Measurements from ENCODE around the gene GLP1R. TPM values are rescaled to one million over a fixed set of nuclear protein-coding genes. Genes with fewer than 3 reads are reported as not detected.

Gene GLP1R
- total RNA-seq, 1 experiment from 2014 or later, result not detected

DNA sequence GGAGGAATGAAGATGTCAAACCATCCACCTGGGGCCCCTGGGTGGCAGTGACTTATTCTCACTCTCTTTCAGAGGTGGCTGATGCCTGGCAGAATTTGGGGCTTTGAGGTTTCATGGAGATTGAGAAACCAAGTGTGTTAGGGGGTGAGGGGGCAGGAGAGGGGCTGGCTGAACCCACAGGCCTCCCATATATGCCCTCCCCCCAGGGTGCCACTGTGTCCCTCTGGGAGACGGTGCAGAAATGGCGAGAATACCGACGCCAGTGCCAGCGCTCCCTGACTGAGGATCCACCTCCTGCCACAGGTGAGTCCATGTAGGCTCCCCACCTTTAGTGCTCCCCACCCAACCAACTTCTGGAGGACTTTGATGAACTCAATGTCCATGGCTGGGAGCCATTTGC, 7.6 kb downstream of the GLP1R start:
- Histone ChIP-seq H3K27me3 (ENCODE audit: insufficient read depth, low read length) (peaks cover 27% of the 10 kb centered on the region), H2AFZ (ENCODE audit: low read depth, low read length, poor library complexity, severe bottlenecking) (no peak overlapping the region), H3K4me1 (ENCODE audit: control insufficient read depth in 1 of 2, insufficient read depth in 2 of 2, low read length in 2 of 2) (no peaks in the 10 kb centered on the region), H3K9me3 (ENCODE audit: control insufficient read depth in 1 of 2, insufficient read depth in 1 of 2, low read depth in 1 of 2, low read length in 2 of 2) (no peaks in the 10 kb centered on the region), H3K27ac (ENCODE audit: low read depth, low read length) (no peak overlapping the region), H3K4me2 (ENCODE audit: low read length) (no peak overlapping the region), H3K9me2 (ENCODE audit: insufficient read depth) (no peaks in the 10 kb centered on the region), H3K4me3 (replicated peaks in 1 of 2; ENCODE audit: low read depth in 1 of 2, low read length in 2 of 2) (no peak overlapping the region), H3K79me2 (ENCODE audit: insufficient read depth, low read length) (no peaks in the 10 kb centered on the region), H3K9ac (ENCODE audit: low read length) (no peak overlapping the region), H3K36me3 (ENCODE audit: control insufficient read depth in 1 of 2, insufficient read depth in 2 of 2, low read length in 2 of 2) (no peaks in the 10 kb centered on the region), H4K20me1 (ENCODE audit: insufficient read depth) (no peaks in the 10 kb centered on the region)
- no peak for TF ChIP-seq EGR1 (IDR thresholded peaks at IDR 0.05; ENCODE audit: low read depth)
- DNase-seq (ENCODE audit: low read depth, low spot score) (no peak), ATAC-seq (no peak)
- intact Hi-C loops (cut with micrococcal nuclease), result no loop called here
- POLR2A ChIA-PET, result no interaction called here
- CTCF ChIA-PET, result no interaction called here
- RAD21 ChIA-PET (ENCODE audit: low non-redundant PET in 1 of 2, low total read pairs in 2 of 2, uncharacterized antibody in 2 of 2, unreplicated experiment in 2 of 2), result no interaction called here
- BruUV-seq (replicated peaks), result no TSS peak

- POLR2A ChIA-PET, result no interaction called here
Measured at GRCh38 chr6:39056681-39057080, 8.1 kb downstream of the GLP1R start.

More at GRCh38 chr6:39056681-39057080, 8.1 kb downstream of the GLP1R start:
- Histone ChIP-seq H3K36me3 (ENCODE audit: control insufficient read depth in 1 of 2, insufficient read depth in 2 of 2, low read length in 2 of 2) (no peaks in the 10 kb centered on the region), H2AFZ (ENCODE audit: low read depth, low read length, poor library complexity, severe bottlenecking) (no peak overlapping the region), H3K4me3 (replicated peaks in 1 of 2; ENCODE audit: low read depth in 1 of 2, low read length in 2 of 2) (no peak overlapping the region), H3K9ac (ENCODE audit: low read length) (no peak overlapping the region), H3K9me2 (ENCODE audit: insufficient read depth) (no peaks in the 10 kb centered on the region), H3K79me2 (ENCODE audit: insufficient read depth, low read length) (no peaks in the 10 kb centered on the region), H3K9me3 (ENCODE audit: control insufficient read depth in 1 of 2, insufficient read depth in 1 of 2, low read depth in 1 of 2, low read length in 2 of 2) (no peaks in the 10 kb centered on the region), H3K27me3 (ENCODE audit: insufficient read depth, low read length) (peaks cover 27% of the 10 kb centered on the region), H3K4me2 (ENCODE audit: low read length) (no peak overlapping the region), H3K4me1 (ENCODE audit: control insufficient read depth in 1 of 2, insufficient read depth in 2 of 2, low read length in 2 of 2) (no peaks in the 10 kb centered on the region), H3K27ac (ENCODE audit: low read depth, low read length) (no peak overlapping the region), H4K20me1 (ENCODE audit: insufficient read depth) (no peaks in the 10 kb centered on the region)
- DNase-seq (ENCODE audit: low read depth, low spot score) (no peak), ATAC-seq (no peak)
- no TSS peak for BruUV-seq (replicated peaks)
- RAD21 ChIA-PET (ENCODE audit: low non-redundant PET in 1 of 2, low total read pairs in 2 of 2, uncharacterized antibody in 2 of 2, unreplicated experiment in 2 of 2), result no interaction called here
- intact Hi-C loops (cut with micrococcal nuclease), result no loop called here
- TF ChIP-seq CEBPB (IDR thresholded peaks at IDR 0.05; ENCODE audit: low read depth), result no peak
- TF ChIP-seq, protein P1, sequence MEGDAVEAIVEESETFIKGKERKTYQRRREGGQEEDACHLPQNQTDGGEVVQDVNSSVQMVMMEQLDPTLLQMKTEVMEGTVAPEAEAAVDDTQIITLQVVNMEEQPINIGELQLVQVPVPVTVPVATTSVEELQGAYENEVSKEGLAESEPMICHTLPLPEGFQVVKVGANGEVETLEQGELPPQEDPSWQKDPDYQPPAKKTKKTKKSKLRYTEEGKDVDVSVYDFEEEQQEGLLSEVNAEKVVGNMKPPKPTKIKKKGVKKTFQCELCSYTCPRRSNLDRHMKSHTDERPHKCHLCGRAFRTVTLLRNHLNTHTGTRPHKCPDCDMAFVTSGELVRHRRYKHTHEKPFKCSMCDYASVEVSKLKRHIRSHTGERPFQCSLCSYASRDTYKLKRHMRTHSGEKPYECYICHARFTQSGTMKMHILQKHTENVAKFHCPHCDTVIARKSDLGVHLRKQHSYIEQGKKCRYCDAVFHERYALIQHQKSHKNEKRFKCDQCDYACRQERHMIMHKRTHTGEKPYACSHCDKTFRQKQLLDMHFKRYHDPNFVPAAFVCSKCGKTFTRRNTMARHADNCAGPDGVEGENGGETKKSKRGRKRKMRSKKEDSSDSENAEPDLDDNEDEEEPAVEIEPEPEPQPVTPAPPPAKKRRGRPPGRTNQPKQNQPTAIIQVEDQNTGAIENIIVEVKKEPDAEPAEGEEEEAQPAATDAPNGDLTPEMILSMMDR (IDR thresholded peaks at IDR 0.05 in 2 of 3, conservative IDR thresholded peaks at IDR 0.05 in 1 of 3; ENCODE audit: borderline replicate concordance in 1 of 3, insufficient read depth in 1 of 3, low read depth in 2 of 3, low read length in 2 of 3), result no peak
- no peak for TF ChIP-seq REST (IDR thresholded peaks at IDR 0.05; ENCODE audit: low read depth)
- no peak for TF ChIP-seq FOSL1 (IDR thresholded peaks at IDR 0.05; ENCODE audit: low read depth)
- TF ChIP-seq ATF3 (IDR thresholded peaks at IDR 0.05), result no peak
- TF ChIP-seq RAD21 (IDR thresholded peaks at IDR 0.05; ENCODE audit: low read depth), result no peak
- TF ChIP-seq YY1 (IDR thresholded peaks at IDR 0.05; ENCODE audit: extremely low read depth, insufficient replicate concordance, low read depth, low read length), result no peak
- no peak for TF ChIP-seq EGR1 (IDR thresholded peaks at IDR 0.05; ENCODE audit: low read depth)
- TF ChIP-seq EZH2phosphoT487 (IDR thresholded peaks at IDR 0.05; ENCODE audit: borderline replicate concordance), result no peak
- TF ChIP-seq JUND (IDR thresholded peaks at IDR 0.05), result no peak
- TF ChIP-seq TCF7L2 (IDR thresholded peaks at IDR 0.05; ENCODE audit: borderline replicate concordance, extremely low read depth, insufficient read depth, insufficient read length), result no peak
- no peak for TF ChIP-seq POLR2AphosphoS5 (IDR thresholded peaks at IDR 0.05; ENCODE audit: low read depth, low read length)
- TF ChIP-seq ZFX (IDR thresholded peaks at IDR 0.05), result no peak
- TF ChIP-seq SIN3A (IDR thresholded peaks at IDR 0.05; ENCODE audit: low read depth), result no peak
- no peak for TF ChIP-seq MAX (IDR thresholded peaks at IDR 0.05)
- CTCF ChIA-PET, result no interaction called here
